Fibroblast of lung (primary cell): ENCODE results near the gene EDEM1. TPM values are rescaled to one million over a fixed set of nuclear protein-coding genes. Genes with fewer than 3 reads are reported as not detected.
A peak's percentile ranks its signal among the peaks of the same experiment; 100 is the strongest.

ENCODE experiments used
- DNase-seq, 2 donors: peaks; one replicate each; pipeline versions ENCODE4 v3.0.0 to v3.0.0-alpha.2; 2010; ENCODE audit warnings: low read depth in 2 of 2
- H2AFZ ChIP-seq: 2 replicates; pipeline ENCODE4 v1.5.1; 2012; ENCODE audit warnings: low read length, control low read depth, inconsistent platforms
- H3K27ac ChIP-seq: 2 replicates; pipeline ENCODE4 v1.5.1; 2011; ENCODE audit warnings: low read length, control low read depth; ENCODE audit not compliant: insufficient read depth
- H3K27me3 ChIP-seq: 2 replicates; pipeline ENCODE4 v1.5.1; 2011; ENCODE audit warnings: mild to moderate bottlenecking, low read length; ENCODE audit not compliant: control insufficient read depth, insufficient read depth
- H3K36me3 ChIP-seq: 2 replicates; pipeline ENCODE4 v1.5.1; 2011; ENCODE audit warnings: low read length; ENCODE audit not compliant: control insufficient read depth, insufficient read depth
- H3K4me1 ChIP-seq: 2 replicates; pipeline ENCODE4 v1.5.1; 2011; ENCODE audit warnings: low read length; ENCODE audit not compliant: control insufficient read depth, insufficient read depth; ENCODE audit errors: extremely low read depth
- H3K4me2 ChIP-seq: 2 replicates; pipeline ENCODE4 v1.5.1; 2011; ENCODE audit warnings: low read length, control low read depth; ENCODE audit not compliant: insufficient read depth; ENCODE audit errors: extremely low read depth
- H3K4me3 ChIP-seq, 4 experiments: fragments of 200-600 bp in 1 of 4; sonication (generic) in 1 of 4; replicated peaks in 1 of 4; 2 replicates each; pipeline ENCODE4 v1.5.1; 2011 to 2016; ENCODE audit warnings: low read length in 4 of 4, low read depth in 3 of 4, mild to moderate bottlenecking in 3 of 4, control low read depth in 2 of 4, inconsistent platforms in 1 of 4, mixed read lengths in 1 of 4; ENCODE audit not compliant: insufficient read depth in 1 of 4; ENCODE audit errors: control extremely low read depth in 1 of 4
- H3K79me2 ChIP-seq: 2 replicates; pipeline ENCODE4 v1.5.1; 2012; ENCODE audit warnings: mild to moderate bottlenecking, low read length, inconsistent platforms; ENCODE audit not compliant: control insufficient read depth, insufficient read depth
- H3K9ac ChIP-seq: 2 replicates; pipeline ENCODE4 v1.5.1; 2011; ENCODE audit warnings: mild to moderate bottlenecking, low read length, control low read depth; ENCODE audit not compliant: insufficient read depth
- H3K9me3 ChIP-seq: 2 replicates; pipeline ENCODE4 v1.5.1; 2012; ENCODE audit warnings: low read depth, low read length; ENCODE audit not compliant: control insufficient read depth, insufficient read depth
- H4K20me1 ChIP-seq: 2 replicates; pipeline ENCODE4 v1.5.1; 2011; ENCODE audit warnings: low read length; ENCODE audit not compliant: control insufficient read depth, insufficient read depth; ENCODE audit errors: extremely low read depth
- EZH2 ChIP-seq: IDR thresholded peaks from 2 replicates; pipeline ENCODE4 v1.5.1; 2012; ENCODE audit warnings: low read length, control low read depth, mild to moderate bottlenecking; ENCODE audit errors: missing control alignments
- polyA plus RNA-seq, 2 donors: library from polyadenylated mRNA; depleted of rRNA in 1 of 2; stranded (reverse) in 1 of 2; unstranded in 1 of 2; fragments of >200 nt; gene quantifications; 2 replicates each; pipeline ENCODE4 v1.2.1, GENCODE V29; 2011 to 2012; ENCODE audit warnings: missing spikeins in 1 of 2
- total RNA-seq: library from RNA; depleted of rRNA; stranded (reverse); fragments of >200 nt; gene quantifications from 2 replicates; pipeline ENCODE4 v1.2.1, GENCODE V29; 2014
- TF ChIP-seq, protein P1 (sequence below), 2 donors: IDR thresholded peaks in 1 of 2; conservative IDR thresholded peaks in 1 of 2; 1 replicate in 1 of 2; 2 replicates in 1 of 2; pipeline ENCODE4 v1.5.1; 2011 to 2012; ENCODE audit warnings: low read length in 2 of 2, control low read depth in 1 of 2, inconsistent platforms in 1 of 2, low read depth in 1 of 2, mild to moderate bottlenecking in 1 of 2

The EDEM1 gene
- total and polyA plus RNA-seq, 2 donors (not counting 1 experiment from before 2014, with no cell fraction given), result 23.6 to 42.4 TPM

DNA sequence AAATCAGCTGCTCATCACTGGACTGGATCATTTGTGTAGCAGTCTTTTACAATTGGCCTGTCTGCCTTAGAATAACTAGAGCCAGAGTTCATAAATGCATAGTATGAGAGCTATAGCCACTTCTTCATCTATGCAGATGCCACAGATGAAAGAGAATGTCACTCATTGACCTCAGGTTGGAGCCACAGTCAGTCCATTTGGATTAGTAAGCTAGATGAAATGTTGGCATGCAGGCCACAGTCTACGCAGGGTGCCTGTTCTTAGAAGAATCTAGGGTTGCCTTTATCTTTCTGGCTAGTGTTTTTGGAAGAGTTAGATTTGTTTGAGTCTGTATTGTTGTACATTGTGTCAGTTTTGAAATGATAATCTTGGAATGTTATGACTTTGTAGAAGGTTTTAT is 25.4 kb upstream of the EDEM1 start:
- Histone ChIP-seq H3K9ac (no peak overlapping the region), H3K4me3 (no peak overlapping the region), H3K9me3 (no peaks in the 10 kb centered on the region), H2AFZ (no peak overlapping the region), H4K20me1 (peaks cover 7% of the 10 kb centered on the region), H3K4me1 (peaks cover 9% of the 10 kb centered on the region), H3K27me3 (no peaks in the 10 kb centered on the region), H3K79me2 (peaks cover 82% of the 10 kb centered on the region), H3K4me2 (peak overlapping the region; percentile 46), H3K27ac (no peak overlapping the region), H3K36me3 (no peaks in the 10 kb centered on the region)
- TF ChIP-seq, protein P1, sequence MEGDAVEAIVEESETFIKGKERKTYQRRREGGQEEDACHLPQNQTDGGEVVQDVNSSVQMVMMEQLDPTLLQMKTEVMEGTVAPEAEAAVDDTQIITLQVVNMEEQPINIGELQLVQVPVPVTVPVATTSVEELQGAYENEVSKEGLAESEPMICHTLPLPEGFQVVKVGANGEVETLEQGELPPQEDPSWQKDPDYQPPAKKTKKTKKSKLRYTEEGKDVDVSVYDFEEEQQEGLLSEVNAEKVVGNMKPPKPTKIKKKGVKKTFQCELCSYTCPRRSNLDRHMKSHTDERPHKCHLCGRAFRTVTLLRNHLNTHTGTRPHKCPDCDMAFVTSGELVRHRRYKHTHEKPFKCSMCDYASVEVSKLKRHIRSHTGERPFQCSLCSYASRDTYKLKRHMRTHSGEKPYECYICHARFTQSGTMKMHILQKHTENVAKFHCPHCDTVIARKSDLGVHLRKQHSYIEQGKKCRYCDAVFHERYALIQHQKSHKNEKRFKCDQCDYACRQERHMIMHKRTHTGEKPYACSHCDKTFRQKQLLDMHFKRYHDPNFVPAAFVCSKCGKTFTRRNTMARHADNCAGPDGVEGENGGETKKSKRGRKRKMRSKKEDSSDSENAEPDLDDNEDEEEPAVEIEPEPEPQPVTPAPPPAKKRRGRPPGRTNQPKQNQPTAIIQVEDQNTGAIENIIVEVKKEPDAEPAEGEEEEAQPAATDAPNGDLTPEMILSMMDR (conservative IDR thresholded peaks at IDR 0.05 in 1 of 2, IDR thresholded peaks at IDR 0.05 in 1 of 2; ENCODE audit: low read depth in 1 of 2, low read length in 2 of 2), result no peak
- TF ChIP-seq EZH2, result no peak
- DNase-seq, result peak; percentile 33 to 95

DNA sequence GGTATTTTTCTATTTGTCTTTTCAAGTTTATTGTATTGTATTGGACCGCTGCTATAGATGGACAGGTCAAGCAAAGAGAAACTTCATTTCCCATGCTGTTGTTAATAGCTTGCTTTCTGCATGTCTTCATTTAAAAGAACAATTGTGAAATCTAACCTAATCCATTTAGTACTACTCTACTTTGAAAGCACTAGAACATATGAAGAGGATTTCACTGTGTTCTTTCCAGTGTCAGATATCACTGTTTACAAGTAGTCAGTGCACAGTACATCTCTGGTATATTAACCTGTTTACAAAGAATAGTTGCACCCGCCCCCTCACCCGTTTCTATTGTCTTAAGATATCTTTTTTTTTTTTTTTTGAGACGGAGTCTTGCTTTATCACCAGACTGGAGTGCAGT is 21.8 kb upstream of the EDEM1 start:
- no peak for DNase-seq

DNA sequence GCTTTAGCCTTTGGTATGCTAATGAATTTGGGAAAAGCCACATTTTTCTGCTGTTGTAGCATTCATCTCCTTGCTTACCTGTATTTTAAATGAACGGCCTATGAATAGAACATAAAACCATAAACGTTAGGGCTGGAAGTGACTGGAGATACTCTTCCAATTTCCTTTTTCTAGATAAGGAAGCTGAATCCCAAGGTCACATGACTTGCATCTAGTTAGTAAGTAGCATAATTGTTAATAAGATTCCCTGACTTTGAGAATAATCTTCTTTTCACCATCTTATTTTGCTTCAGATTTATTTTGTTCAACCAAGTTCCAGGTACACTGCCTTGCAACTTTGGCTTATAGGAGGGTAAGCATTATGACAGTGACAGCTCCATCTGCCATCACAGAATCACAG is 20.7 kb upstream of the EDEM1 start:
- no peaks in the 10 kb centered on the region for H3K36me3 ChIP-seq
- no peak overlapping the region for H3K9ac ChIP-seq
- no peak overlapping the region for H3K4me3 ChIP-seq
- no peak overlapping the region for H3K4me2 ChIP-seq
- H3K27me3 ChIP-seq, result no peaks in the 10 kb centered on the region
- H3K9me3 ChIP-seq, result no peaks in the 10 kb centered on the region
- H3K4me1 ChIP-seq, result peaks cover 4% of the 10 kb centered on the region
- no peak for DNase-seq
- TF ChIP-seq, protein P1 (conservative IDR thresholded peaks at IDR 0.05 in 1 of 2, IDR thresholded peaks at IDR 0.05 in 1 of 2; ENCODE audit: low read depth in 1 of 2, low read length in 2 of 2), result no peak
- no peak for TF ChIP-seq EZH2
- H3K79me2 ChIP-seq, result peaks cover 67% of the 10 kb centered on the region
- peaks cover 7% of the 10 kb centered on the region for H4K20me1 ChIP-seq
- no peak overlapping the region for H3K27ac ChIP-seq
- no peak overlapping the region for H2AFZ ChIP-seq

More for the DNA sequence above, 21.8 kb upstream of the EDEM1 start:
- H3K36me3 ChIP-seq, result no peaks in the 10 kb centered on the region
- H3K79me2 ChIP-seq, result peaks cover 78% of the 10 kb centered on the region
- H3K9ac ChIP-seq, result no peak overlapping the region
- TF ChIP-seq, protein P1 (conservative IDR thresholded peaks at IDR 0.05 in 1 of 2, IDR thresholded peaks at IDR 0.05 in 1 of 2; ENCODE audit: low read depth in 1 of 2, low read length in 2 of 2), result no peak
- no peak for TF ChIP-seq EZH2
- H4K20me1 ChIP-seq, result peaks cover 7% of the 10 kb centered on the region
- H3K4me2 ChIP-seq, result no peak overlapping the region
- H3K27me3 ChIP-seq, result no peaks in the 10 kb centered on the region
- no peak overlapping the region for H2AFZ ChIP-seq
- no peak overlapping the region for H3K27ac ChIP-seq
- no peak overlapping the region for H3K4me3 ChIP-seq
- peaks cover 9% of the 10 kb centered on the region for H3K4me1 ChIP-seq
- H3K9me3 ChIP-seq, result no peaks in the 10 kb centered on the region
